OCI-LY3 (cell line): ENCODE measurements around the gene PMAIP1.

Experiments
- EZH2phosphoT487 ChIP-seq: fragments of 200-600 bp; shearing (Covaris generic); IDR thresholded peaks from 2 replicates; pipeline ENCODE4 v1.6.1; 2018; ENCODE audit warnings: antibody characterized with exemption, mixed run types, low read depth
- TF ChIP-seq, protein P1 (sequence below): fragments of 200-600, 300-600 bp; sonication (generic); IDR thresholded peaks from 2 replicates; pipeline ENCODE4 v1.5.1; 2014; ENCODE audit warnings: antibody characterized with exemption, low read length, low read depth

DNA sequence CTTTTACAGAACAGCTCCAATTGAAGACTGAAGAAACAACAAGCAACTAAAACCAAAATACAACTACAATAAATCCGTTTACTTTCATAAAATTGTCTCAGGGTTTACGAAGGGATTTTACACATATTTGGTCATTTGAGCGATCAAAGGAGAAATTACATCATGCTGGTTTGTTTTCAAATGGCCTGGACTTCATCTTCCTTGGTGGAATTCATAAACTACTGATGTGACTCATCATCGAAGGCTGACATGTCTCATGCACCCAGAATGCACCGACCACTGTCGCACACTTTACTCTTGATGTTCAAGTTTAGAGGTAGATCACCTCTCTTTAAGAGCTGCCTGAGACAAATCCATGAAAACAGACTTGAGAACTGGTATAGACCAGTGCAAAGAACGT, 25.6 kb upstream of the PMAIP1 start:
- TF ChIP-seq, protein P1, sequence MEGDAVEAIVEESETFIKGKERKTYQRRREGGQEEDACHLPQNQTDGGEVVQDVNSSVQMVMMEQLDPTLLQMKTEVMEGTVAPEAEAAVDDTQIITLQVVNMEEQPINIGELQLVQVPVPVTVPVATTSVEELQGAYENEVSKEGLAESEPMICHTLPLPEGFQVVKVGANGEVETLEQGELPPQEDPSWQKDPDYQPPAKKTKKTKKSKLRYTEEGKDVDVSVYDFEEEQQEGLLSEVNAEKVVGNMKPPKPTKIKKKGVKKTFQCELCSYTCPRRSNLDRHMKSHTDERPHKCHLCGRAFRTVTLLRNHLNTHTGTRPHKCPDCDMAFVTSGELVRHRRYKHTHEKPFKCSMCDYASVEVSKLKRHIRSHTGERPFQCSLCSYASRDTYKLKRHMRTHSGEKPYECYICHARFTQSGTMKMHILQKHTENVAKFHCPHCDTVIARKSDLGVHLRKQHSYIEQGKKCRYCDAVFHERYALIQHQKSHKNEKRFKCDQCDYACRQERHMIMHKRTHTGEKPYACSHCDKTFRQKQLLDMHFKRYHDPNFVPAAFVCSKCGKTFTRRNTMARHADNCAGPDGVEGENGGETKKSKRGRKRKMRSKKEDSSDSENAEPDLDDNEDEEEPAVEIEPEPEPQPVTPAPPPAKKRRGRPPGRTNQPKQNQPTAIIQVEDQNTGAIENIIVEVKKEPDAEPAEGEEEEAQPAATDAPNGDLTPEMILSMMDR: no peak
- no peak for TF ChIP-seq EZH2phosphoT487
